Dendritic cell treated with granulocyte-macrophage colony-stimulating factor and Interleukin-4, amounts not matched to agents 40 ng/mL and 50 ng/mL, for 4 days (primary cell): ENCODE results near the gene GCGR.
"Not testable (repeated sequence)": the region's sequence is repeated elsewhere in the genome, so short reads cannot be mapped to it uniquely, and the experiment has no call there.

ENCODE experiments used
- H3K27ac Mint-ChIP-seq: one replicate; pipeline ENCODE4 v1.8.0; 2022; ENCODE audit warnings: mild to moderate bottlenecking, mixed read lengths
- H3K27me3 Mint-ChIP-seq: one replicate; pipeline ENCODE4 v1.8.0; 2022; ENCODE audit warnings: mild to moderate bottlenecking, mixed read lengths
- H3K36me3 Mint-ChIP-seq: one replicate; pipeline ENCODE4 v1.8.0; 2022; ENCODE audit warnings: low read depth, mixed read lengths
- H3K4me1 Mint-ChIP-seq: one replicate; pipeline ENCODE4 v1.8.0; 2022; ENCODE audit warnings: low read depth, mixed read lengths
- H3K4me3 Mint-ChIP-seq: one replicate; pipeline ENCODE4 v1.8.0; 2022; ENCODE audit warnings: mild to moderate bottlenecking, moderate library complexity, mixed read lengths
- H3K9me3 Mint-ChIP-seq: one replicate; pipeline ENCODE4 v1.8.0; 2022; ENCODE audit warnings: mixed read lengths
- intact Hi-C: fragments of 100-400 bp; cut with micrococcal nuclease; formaldehyde crosslinking; loops from one replicate; pipeline ENCODE4 v1.15.0; 2022

GCGR gene

DNA sequence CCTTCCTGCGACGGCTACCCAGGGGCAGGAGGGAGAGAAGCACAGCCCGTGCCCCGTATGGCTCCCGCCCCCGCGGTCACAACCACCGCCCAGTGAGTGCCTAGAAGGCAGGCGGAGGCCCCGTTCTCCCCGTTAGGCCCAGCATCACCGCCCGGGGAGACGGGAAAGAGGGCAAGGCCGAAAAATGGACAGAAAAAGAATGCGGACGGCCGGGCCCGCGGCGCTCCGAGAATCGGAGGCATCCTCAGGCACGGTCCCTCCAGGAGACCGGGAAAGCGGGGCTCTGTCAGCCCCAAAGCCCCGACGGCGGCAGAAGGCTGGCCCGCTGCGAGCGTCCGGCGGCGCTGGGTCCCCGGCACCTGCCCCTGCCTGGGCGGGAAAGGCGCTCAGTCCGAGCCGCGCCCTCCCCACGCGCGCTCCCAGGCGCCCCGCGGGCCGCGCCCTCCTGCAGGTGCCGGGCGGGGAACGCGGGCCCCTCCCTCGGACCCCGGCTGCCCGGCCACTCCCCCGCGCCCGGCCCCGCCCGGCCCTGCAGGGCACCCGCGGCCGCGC lies 28.7 kb downstream of the GCGR start:
- peaks cover 61% of the 10 kb centered on the region for H3K4me1 Mint-ChIP-seq
- no peaks in the 10 kb centered on the region for H3K27me3 Mint-ChIP-seq
- intact Hi-C loops = loop anchor here (1.0 kb wide), 1 partner anchor 10 kb away; no protein-coding TSS in a partner anchor
- H3K4me3 Mint-ChIP-seq = peak overlapping the region; percentile 90
- peaks cover 18% of the 10 kb centered on the region for H3K36me3 Mint-ChIP-seq
- peak overlapping the region; percentile 97 for H3K27ac Mint-ChIP-seq
- no peaks in the 10 kb centered on the region for H3K9me3 Mint-ChIP-seq

DNA sequence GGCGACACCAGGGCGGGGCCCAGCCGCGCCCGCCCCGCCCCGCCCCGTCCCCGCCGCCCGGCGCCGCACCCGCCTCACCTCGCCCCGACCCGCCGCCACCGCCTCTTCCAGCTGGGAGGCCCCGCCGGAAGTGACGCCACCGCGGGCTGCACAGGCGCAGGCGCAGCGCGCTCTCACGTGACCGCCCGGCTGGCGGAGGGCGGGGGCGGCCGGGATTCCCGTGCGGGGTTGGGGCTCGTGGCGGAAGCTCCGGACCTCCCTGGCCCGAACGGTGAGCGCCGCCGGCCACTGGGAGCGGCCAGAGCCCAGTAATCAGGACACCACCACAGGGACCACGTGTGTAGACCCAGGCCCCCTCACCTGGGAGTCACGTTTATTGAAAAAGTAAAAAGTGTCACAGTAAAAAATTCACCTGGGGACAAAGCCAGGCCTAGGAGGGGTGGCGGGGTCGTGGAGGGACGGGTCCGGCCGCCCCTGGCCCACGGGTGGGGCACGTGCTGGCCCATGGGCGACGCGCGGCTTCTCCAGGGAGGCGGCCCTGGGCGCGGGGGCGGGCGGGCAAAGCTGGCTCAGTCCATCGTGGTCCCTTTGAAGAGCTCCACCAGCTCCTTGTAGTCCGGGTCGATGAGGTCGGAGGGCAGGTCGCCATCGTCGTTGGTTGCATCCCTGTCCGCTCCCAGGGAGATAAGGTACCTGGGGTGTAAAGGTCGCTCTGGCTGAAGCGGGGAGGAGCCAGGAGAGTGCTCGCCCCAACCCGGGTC lies 29.4 kb downstream of the GCGR start, which contains the start of gene MCRIP1:
Gene MCRIP1 (minus strand): TSS at position 132 of the 761 bp plus-strand sequence. CDS start 8,785 bp downstream, outside the sequence.
- peaks cover 18% of the 10 kb centered on the region for H3K36me3 Mint-ChIP-seq
- peak within 1 kb of the TSS; percentile 90 for H3K4me3 Mint-ChIP-seq
- intact Hi-C loops = no loop called here

DNA sequence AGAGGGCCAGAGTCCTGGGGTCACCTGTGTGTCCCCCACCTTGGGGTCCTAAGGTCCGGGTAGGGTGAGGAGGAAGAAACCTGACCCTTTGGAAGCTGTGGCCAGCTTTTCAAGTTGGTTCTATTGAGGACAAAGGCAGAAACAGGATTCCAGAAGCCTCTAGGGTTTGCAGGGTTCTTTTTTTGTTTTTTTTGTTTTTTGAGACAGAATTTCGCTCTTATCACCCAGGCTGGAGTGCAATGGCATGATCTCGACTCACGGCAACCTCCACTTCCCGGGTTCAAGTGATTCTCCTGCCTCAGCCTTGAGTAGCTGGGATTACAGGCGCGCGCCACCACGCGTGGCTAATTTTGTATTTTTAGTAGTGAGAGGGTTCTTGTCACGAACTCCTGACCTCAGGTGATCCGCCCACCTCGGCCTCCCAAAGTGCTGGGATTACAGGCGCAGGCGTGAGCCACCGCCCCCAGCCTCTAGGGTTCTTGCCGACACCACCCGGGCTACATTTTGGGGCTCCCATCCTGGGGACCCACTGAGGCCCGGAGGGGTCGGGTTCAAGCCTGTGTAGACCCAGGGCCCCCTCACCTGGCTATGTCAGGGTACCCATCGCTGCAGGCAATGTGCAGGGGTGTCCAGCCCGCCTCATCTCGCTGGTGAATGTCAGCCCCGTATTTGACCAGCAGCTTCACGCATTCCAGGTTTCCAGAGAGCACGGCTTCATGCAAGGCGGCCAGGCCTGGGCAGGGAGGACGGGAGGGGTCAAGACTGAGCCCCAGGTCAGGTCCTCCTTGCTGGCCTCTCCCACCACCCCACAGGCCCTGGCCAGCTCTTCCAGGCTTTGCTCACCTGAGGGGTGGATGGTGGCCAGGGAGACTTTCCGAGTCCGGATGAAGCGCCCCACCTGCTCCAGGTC lies 30.2 kb downstream of the GCGR start:
- peaks cover 58% of the 10 kb centered on the region for H3K4me1 Mint-ChIP-seq
- no peaks in the 10 kb centered on the region for H3K27me3 Mint-ChIP-seq
- H3K27ac Mint-ChIP-seq = peak overlapping the region; percentile 97
- H3K4me3 Mint-ChIP-seq = peak overlapping the region; percentile 77
- H3K36me3 Mint-ChIP-seq = peaks cover 18% of the 10 kb centered on the region
- no peaks in the 10 kb centered on the region for H3K9me3 Mint-ChIP-seq
- intact Hi-C loops = no loop called here

More for the DNA sequence above, 29.4 kb downstream of the GCGR start, which contains the start of gene MCRIP1:
- peak within 1 kb of the TSS; percentile 97 for H3K27ac Mint-ChIP-seq
- H3K9me3 Mint-ChIP-seq = no peaks in the 10 kb centered on the region
- no peaks in the 10 kb centered on the region for H3K27me3 Mint-ChIP-seq
- H3K4me1 Mint-ChIP-seq = peaks cover 64% of the 10 kb centered on the region

GRCh38 chr17:81834831-81835267 lies 30.9 kb downstream of the GCGR start, which contains the start of gene PPP1R27:
Gene PPP1R27 (minus strand): TSS chr17:81835050. CDS start chr17:81834953, 97 bp downstream.
- no peaks in the 10 kb centered on the region for H3K27me3 Mint-ChIP-seq
- peaks cover 52% of the 10 kb centered on the region for H3K4me1 Mint-ChIP-seq
- no peaks in the 10 kb centered on the region for H3K9me3 Mint-ChIP-seq
- H3K27ac Mint-ChIP-seq = peak within 1 kb of the TSS; percentile 97
- H3K36me3 Mint-ChIP-seq = peaks cover 15% of the 10 kb centered on the region
- H3K4me3 Mint-ChIP-seq = peak within 1 kb of the TSS; percentile 77
- intact Hi-C loops = no loop called here

DNA sequence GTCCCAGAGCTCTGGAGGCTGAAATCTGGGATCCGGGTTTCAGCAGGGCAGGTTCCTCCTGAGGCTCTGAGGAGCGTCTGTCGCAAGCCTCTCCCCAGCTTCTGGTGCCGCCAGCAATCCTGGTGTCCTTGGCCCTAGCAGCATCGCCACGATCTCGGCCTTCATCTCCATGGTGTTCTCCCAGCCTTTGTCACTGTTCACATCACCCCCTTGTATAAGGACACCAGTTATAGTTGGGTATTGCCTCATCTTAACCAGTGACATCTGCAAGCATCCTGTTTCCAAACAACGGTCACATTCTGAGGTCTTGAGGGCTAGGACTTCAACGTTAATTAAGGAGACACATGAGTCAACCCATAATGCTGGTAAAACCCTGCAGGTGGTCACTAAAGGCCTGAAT lies 33.7 kb downstream of the GCGR start:
- intact Hi-C loops = no loop called here
- peaks cover 6% of the 10 kb centered on the region for H3K36me3 Mint-ChIP-seq
- no peaks in the 10 kb centered on the region for H3K9me3 Mint-ChIP-seq
- H3K4me3 Mint-ChIP-seq = no peak overlapping the region
- peaks cover 44% of the 10 kb centered on the region for H3K4me1 Mint-ChIP-seq
- H3K27me3 Mint-ChIP-seq = no peaks in the 10 kb centered on the region
- H3K27ac Mint-ChIP-seq = no peak overlapping the region

DNA sequence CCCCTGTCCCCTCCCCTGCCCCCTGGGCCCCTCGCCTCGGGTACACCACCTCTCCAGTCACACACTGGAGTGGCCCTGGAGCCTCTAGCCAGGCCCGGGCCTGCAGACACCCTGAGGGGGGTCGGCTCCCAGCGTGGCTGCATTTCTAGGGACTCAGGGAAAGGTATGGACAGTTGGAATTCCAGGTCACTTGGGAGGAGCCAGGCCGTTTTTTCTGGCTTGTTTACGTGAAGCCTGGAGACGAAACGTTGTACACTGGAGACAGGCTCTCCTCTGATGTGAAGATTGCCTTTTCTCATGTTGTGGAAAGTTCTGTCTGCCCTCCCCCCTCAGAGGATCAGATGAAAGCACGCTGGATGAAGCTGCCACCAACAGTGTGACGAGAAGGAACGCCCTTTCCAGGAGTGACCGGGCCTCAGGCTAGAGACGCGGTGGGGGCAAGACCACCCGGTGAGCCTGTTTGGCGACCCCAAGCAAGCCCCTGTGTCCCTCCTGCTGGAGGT lies 34.9 kb downstream of the GCGR start:
- H3K27me3 Mint-ChIP-seq = no peaks in the 10 kb centered on the region
- H3K36me3 Mint-ChIP-seq = peaks cover 17% of the 10 kb centered on the region
- H3K4me3 Mint-ChIP-seq = no peak overlapping the region
- peaks cover 49% of the 10 kb centered on the region for H3K4me1 Mint-ChIP-seq
- intact Hi-C loops = no loop called here
- no peak overlapping the region for H3K27ac Mint-ChIP-seq
- H3K9me3 Mint-ChIP-seq = no peaks in the 10 kb centered on the region

GRCh38 chr17:81839301-81839700 lies 35.4 kb downstream of the GCGR start:
- Mint-ChIP-seq H3K4me1 (peaks cover 51% of the 10 kb centered on the region), H3K9me3 (no peaks in the 10 kb centered on the region), H3K27me3 (no peaks in the 10 kb centered on the region), H3K4me3 (no peak overlapping the region), H3K36me3 (peaks cover 22% of the 10 kb centered on the region), H3K27ac (no peak overlapping the region)
- intact Hi-C loops = no loop called here

DNA sequence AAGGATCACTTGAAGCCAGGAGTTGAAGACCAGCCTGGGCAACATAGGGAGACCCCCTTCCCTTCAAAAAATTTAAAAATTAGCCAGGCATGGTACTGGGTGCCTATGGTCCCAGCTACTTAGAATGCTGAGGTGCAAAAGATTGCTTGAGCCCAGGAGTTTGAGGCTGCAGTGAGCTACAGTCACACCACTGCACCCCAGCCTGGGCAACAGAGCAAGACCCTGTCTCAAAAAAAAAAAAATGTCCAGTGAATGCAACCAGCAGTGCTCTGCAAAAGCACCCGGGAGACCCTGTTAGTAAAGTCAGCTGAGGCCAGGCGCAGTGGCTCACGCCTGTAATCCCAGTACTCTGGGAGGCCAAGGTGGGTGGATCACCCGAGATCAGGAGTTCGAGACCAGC lies 36.1 kb downstream of the GCGR start:
- H3K27ac Mint-ChIP-seq, H3K27me3 Mint-ChIP-seq, H3K9me3 Mint-ChIP-seq, intact Hi-C loops, H3K4me3 Mint-ChIP-seq: not testable (repeated sequence)
- Mint-ChIP-seq H3K4me1 (peaks cover 55% of the 10 kb centered on the region), H3K36me3 (peaks cover 29% of the 10 kb centered on the region)

- Mint-ChIP-seq H3K9me3 (no peaks in the 10 kb centered on the region), H3K27me3 (no peaks in the 10 kb centered on the region), H3K36me3 (peaks cover 40% of the 10 kb centered on the region), H3K4me3 (no peak overlapping the region), H3K4me1 (peaks cover 50% of the 10 kb centered on the region), H3K27ac (no peak overlapping the region)
- intact Hi-C loops = no loop called here
These were observed 37.2 kb downstream of the GCGR start for GRCh38 chr17:81840826-81841778.

- Mint-ChIP-seq H3K9me3 (no peaks in the 10 kb centered on the region), H3K4me3 (no peak overlapping the region), H3K4me1 (peaks cover 44% of the 10 kb centered on the region), H3K27ac (no peak overlapping the region), H3K27me3 (no peaks in the 10 kb centered on the region), H3K36me3 (peaks cover 47% of the 10 kb centered on the region)
- intact Hi-C loops = no loop called here
These were observed 37.9 kb downstream of the GCGR start for GRCh38 chr17:81841866-81842265.

DNA sequence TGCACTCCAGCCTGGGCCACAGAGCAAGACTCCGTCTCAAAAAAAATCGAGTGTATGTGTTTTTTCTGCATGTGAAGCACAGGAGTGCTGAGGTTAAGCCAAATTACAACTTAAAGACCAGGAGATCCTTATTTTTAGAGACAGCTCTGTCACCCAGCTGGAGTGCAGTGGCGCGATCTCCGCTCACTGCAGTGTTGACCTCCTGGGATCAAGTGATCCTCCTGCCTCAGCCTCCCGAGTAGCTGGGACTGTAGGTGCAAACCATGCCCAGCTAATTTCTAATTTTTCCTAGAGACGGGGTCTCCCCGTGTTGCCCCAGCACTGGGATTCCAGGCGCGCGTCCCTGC lies 38.4 kb downstream of the GCGR start:
- no peaks in the 10 kb centered on the region for H3K27me3 Mint-ChIP-seq
- intact Hi-C loops = no loop called here
- no peak overlapping the region for H3K27ac Mint-ChIP-seq
- H3K9me3 Mint-ChIP-seq = no peaks in the 10 kb centered on the region
- H3K4me1 Mint-ChIP-seq = peaks cover 40% of the 10 kb centered on the region
- peaks cover 52% of the 10 kb centered on the region for H3K36me3 Mint-ChIP-seq
- no peak overlapping the region for H3K4me3 Mint-ChIP-seq

DNA sequence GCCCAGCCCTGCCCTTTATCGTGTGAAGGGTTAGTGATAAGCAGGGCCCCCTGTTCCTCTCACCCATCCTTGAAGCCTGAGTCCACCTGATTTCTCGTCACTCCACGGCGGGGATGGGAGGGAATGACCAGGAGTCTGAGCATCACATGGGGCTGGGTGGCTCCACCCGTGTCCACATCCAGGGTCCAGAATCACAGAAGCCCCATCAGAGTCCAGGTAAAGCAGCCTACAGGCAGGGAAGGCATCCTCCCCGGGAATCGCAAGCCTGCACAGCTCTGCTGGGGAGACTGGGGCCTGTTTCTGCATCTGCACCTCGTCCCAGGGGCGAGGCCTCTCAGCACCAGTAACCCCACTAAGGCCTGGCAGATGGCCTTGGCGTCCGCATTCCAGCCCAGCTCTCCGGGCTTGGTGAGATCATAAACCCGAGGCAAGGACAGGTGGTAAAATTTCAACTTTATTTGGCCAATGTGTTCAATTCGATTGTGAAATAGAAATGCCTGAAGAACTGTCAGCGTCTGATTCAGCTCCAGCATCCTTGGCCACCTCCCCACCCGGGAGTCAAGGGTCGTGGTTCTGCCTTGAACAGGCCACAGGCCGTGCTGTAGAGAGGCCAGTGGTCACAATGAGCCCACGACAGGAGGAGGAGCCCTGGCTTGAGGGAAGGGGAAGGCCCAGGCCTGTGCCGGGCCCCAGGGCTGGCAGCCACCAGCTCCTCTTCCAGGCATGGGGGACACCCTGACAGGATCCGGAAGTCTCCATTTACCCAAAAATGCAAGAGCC lies 39.0 kb downstream of the GCGR start:
- peaks cover 34% of the 10 kb centered on the region for H3K4me1 Mint-ChIP-seq
- no peaks in the 10 kb centered on the region for H3K9me3 Mint-ChIP-seq
- H3K36me3 Mint-ChIP-seq = peaks cover 58% of the 10 kb centered on the region
- H3K4me3 Mint-ChIP-seq = no peak overlapping the region
- intact Hi-C loops = no loop called here
- no peak overlapping the region for H3K27ac Mint-ChIP-seq
- H3K27me3 Mint-ChIP-seq = no peaks in the 10 kb centered on the region
